ENCODE data around the gene OR51V1.

OR51V1 gene

DNA sequence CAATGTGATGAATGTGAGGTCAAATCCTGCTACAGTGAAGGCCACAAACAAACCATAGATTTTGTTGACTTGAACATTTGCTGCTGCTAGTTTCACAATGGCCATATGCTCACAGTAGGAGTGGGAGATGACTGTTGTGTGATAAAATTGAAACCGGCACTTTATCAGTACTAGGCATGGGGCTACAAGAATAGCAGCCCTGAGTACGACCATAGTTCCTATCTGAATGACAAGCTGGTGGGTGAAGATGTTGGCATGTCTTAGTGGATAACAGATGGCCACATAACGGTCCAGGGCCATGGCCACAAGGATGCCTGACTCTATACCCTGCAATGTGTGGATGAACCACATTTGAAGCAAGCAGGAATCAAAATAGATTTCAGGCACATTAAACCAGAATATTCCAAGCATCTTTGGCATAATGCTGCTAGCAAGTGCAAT lies 48.7 kb downstream of the OR51V1 start:
- no peaks in the 10 kb centered on the region for H3K9me3 ChIP-seq (ENCODE audit: insufficient read depth, low read length)
- H3K27me3 ChIP-seq (ENCODE audit: insufficient read depth, insufficient read length), result no peaks in the 10 kb centered on the region
- H3K9ac ChIP-seq (ENCODE audit: insufficient read length, low read depth), result no peak overlapping the region
- no peaks in the 10 kb centered on the region for H3K36me3 ChIP-seq (ENCODE audit: insufficient read depth, insufficient read length, low read length)
- H3K4me3 ChIP-seq (ENCODE audit: insufficient read length, low read depth), result no peak overlapping the region
- TF ChIP-seq YY1 (IDR thresholded peaks at IDR 0.05; ENCODE audit: insufficient read depth, insufficient read length) (no peak), ZNF274 (IDR thresholded peaks at IDR 0.05; ENCODE audit: low read depth, low read length) (no peak), SUZ12 (IDR thresholded peaks at IDR 0.05; ENCODE audit: extremely low read depth, insufficient read depth, insufficient read length) (no peak)
- no peak for DNase-seq (ENCODE audit: low read depth, low spot score)
- H3K4me1 ChIP-seq (ENCODE audit: insufficient read depth, insufficient read length), result no peaks in the 10 kb centered on the region

All from NT2/D1 (cell line).